ENCODE measurements around the gene CTSK.
"Not testable (repeated sequence)": the region's sequence is repeated elsewhere in the genome, so short reads cannot be mapped to it uniquely, and the experiment has no call there.

CTSK gene

GRCh38 chr1:150799089-150799488 is 9.0 kb downstream of the CTSK start:
- Histone ChIP-seq H4K20me1 (ENCODE audit: insufficient read depth, low read length) (no peaks in the 10 kb centered on the region), H3K4me1 (ENCODE audit: insufficient read depth, low read length) (no peaks in the 10 kb centered on the region), H3K4me3 (ENCODE audit: low read depth in 1 of 2, low read length in 2 of 2) (no peak overlapping the region), H3K36me3 (ENCODE audit: insufficient read depth, low read length) (no peaks in the 10 kb centered on the region), H3K79me2 (ENCODE audit: insufficient read depth, low read length) (no peaks in the 10 kb centered on the region), H3K27me3 (ENCODE audit: insufficient read depth, low read length, poor library complexity) (no peaks in the 10 kb centered on the region), H3K9me3 (ENCODE audit: insufficient read depth, low read length, severe bottlenecking) (no peaks in the 10 kb centered on the region), H2AFZ (ENCODE audit: low read depth, low read length) (no peak overlapping the region), H3K9ac (ENCODE audit: low read depth, low read length) (no peak overlapping the region), H3K27ac (ENCODE audit: low read length) (no peak overlapping the region), H3K4me2 (ENCODE audit: insufficient read depth, low read length) (no peak overlapping the region)
- ATAC-seq (ENCODE audit: insufficient read depth, low read depth): no peak
- no peak for DNase-seq
- no peak for TF ChIP-seq CTCF (IDR thresholded peaks at IDR 0.05; ENCODE audit: borderline replicate concordance, extremely low read depth, low read length, poor library complexity, severe bottlenecking)
- no peak for TF ChIP-seq EZH2 (IDR thresholded peaks at IDR 0.05; ENCODE audit: borderline replicate concordance, low read depth, low read length, severe bottlenecking)

GRCh38 chr1:150798525-150798924 is 9.5 kb downstream of the CTSK start:
- no peak overlapping the region for H2AFZ ChIP-seq (ENCODE audit: low read depth, low read length)
- ATAC-seq (ENCODE audit: insufficient read depth, low read depth) (no peak), DNase-seq (no peak)
- H3K4me1 ChIP-seq (ENCODE audit: insufficient read depth, low read length): no peaks in the 10 kb centered on the region
- no peaks in the 10 kb centered on the region for H3K9me3 ChIP-seq (ENCODE audit: insufficient read depth, low read length, severe bottlenecking)
- H3K4me3 ChIP-seq (ENCODE audit: low read depth in 1 of 2, low read length in 2 of 2): no peak overlapping the region
- TF ChIP-seq EZH2 (IDR thresholded peaks at IDR 0.05; ENCODE audit: borderline replicate concordance, low read depth, low read length, severe bottlenecking) (no peak), CTCF (IDR thresholded peaks at IDR 0.05; ENCODE audit: borderline replicate concordance, extremely low read depth, low read length, poor library complexity, severe bottlenecking) (no peak)
- no peaks in the 10 kb centered on the region for H3K36me3 ChIP-seq (ENCODE audit: insufficient read depth, low read length)
- no peaks in the 10 kb centered on the region for H4K20me1 ChIP-seq (ENCODE audit: insufficient read depth, low read length)
- no peak overlapping the region for H3K9ac ChIP-seq (ENCODE audit: low read depth, low read length)
- H3K27me3 ChIP-seq (ENCODE audit: insufficient read depth, low read length, poor library complexity): no peaks in the 10 kb centered on the region
- H3K79me2 ChIP-seq (ENCODE audit: insufficient read depth, low read length): no peaks in the 10 kb centered on the region
- no peak overlapping the region for H3K4me2 ChIP-seq (ENCODE audit: insufficient read depth, low read length)
- no peak overlapping the region for H3K27ac ChIP-seq (ENCODE audit: low read length)

- no peaks in the 10 kb centered on the region for H3K79me2 ChIP-seq (ENCODE audit: insufficient read depth, low read length)
- no peaks in the 10 kb centered on the region for H3K36me3 ChIP-seq (ENCODE audit: insufficient read depth, low read length)
- H3K4me2 ChIP-seq (ENCODE audit: insufficient read depth, low read length): no peak overlapping the region
- no peak overlapping the region for H3K4me3 ChIP-seq (ENCODE audit: low read depth in 1 of 2, low read length in 2 of 2)
- no peaks in the 10 kb centered on the region for H3K27me3 ChIP-seq (ENCODE audit: insufficient read depth, low read length, poor library complexity)
- no peaks in the 10 kb centered on the region for H3K4me1 ChIP-seq (ENCODE audit: insufficient read depth, low read length)
- DNase-seq (no peak), ATAC-seq (ENCODE audit: insufficient read depth, low read depth) (no peak)
- no peak for TF ChIP-seq EZH2 (IDR thresholded peaks at IDR 0.05; ENCODE audit: borderline replicate concordance, low read depth, low read length, severe bottlenecking)
- no peak for TF ChIP-seq CTCF (IDR thresholded peaks at IDR 0.05; ENCODE audit: borderline replicate concordance, extremely low read depth, low read length, poor library complexity, severe bottlenecking)
- no peak overlapping the region for H3K9ac ChIP-seq (ENCODE audit: low read depth, low read length)
- no peaks in the 10 kb centered on the region for H3K9me3 ChIP-seq (ENCODE audit: insufficient read depth, low read length, severe bottlenecking)
- no peak overlapping the region for H2AFZ ChIP-seq (ENCODE audit: low read depth, low read length)
- H3K27ac ChIP-seq (ENCODE audit: low read length): no peak overlapping the region
- no peaks in the 10 kb centered on the region for H4K20me1 ChIP-seq (ENCODE audit: insufficient read depth, low read length)
Observed at GRCh38 chr1:150796374-150796773, 11.7 kb downstream of the CTSK start.

- ATAC-seq (ENCODE audit: insufficient read depth, low read depth); H3K9me3 ChIP-seq (ENCODE audit: insufficient read depth, low read length, severe bottlenecking); H3K27me3 ChIP-seq (ENCODE audit: insufficient read depth, low read length, poor library complexity); H3K79me2 ChIP-seq (ENCODE audit: insufficient read depth, low read length); H2AFZ ChIP-seq (ENCODE audit: low read depth, low read length); H3K4me3 ChIP-seq (ENCODE audit: low read depth in 1 of 2, low read length in 2 of 2); H3K9ac ChIP-seq (ENCODE audit: low read depth, low read length); H3K27ac ChIP-seq (ENCODE audit: low read length); H4K20me1 ChIP-seq (ENCODE audit: insufficient read depth, low read length); H3K4me1 ChIP-seq (ENCODE audit: insufficient read depth, low read length); H3K36me3 ChIP-seq (ENCODE audit: insufficient read depth, low read length); H3K4me2 ChIP-seq (ENCODE audit: insufficient read depth, low read length); DNase-seq: not testable (repeated sequence)
Observed at GRCh38 chr1:150793778-150794177, 14.3 kb downstream of the CTSK start.
